HG03159 (cell line): ENCODE results near the gene ARHGDIA.
A peak's percentile ranks its signal among the peaks of the same experiment; 100 is the strongest.

Experiments
- ATAC-seq: cut with Tn5 transposase; IDR thresholded peaks from one replicate; pipeline ENCODE4 v1.9.1; 2021; ENCODE audit warnings: mild to moderate bottlenecking, moderate library complexity; ENCODE audit not compliant: unreplicated experiment

The ARHGDIA gene

GRCh38 chr17:81888988-81889595 lies 18.0 kb upstream of the ARHGDIA start:
- ATAC-seq, result no peak

GRCh38 chr17:81888105-81888987 lies 17.2 kb upstream of the ARHGDIA start:
- no peak for ATAC-seq

- ATAC-seq, result no peak
Observed at GRCh38 chr17:81885869-81886548, 14.9 kb upstream of the ARHGDIA start.

GRCh38 chr17:81885454-81885853 lies 14.3 kb upstream of the ARHGDIA start:
- ATAC-seq, result no peak

GRCh38 chr17:81884968-81885367 lies 13.8 kb upstream of the ARHGDIA start:
- no peak for ATAC-seq

- ATAC-seq, result no peak
Observed at GRCh38 chr17:81884520-81884919, 13.4 kb upstream of the ARHGDIA start.

- no peak for ATAC-seq
Observed at GRCh38 chr17:81879121-81879520, 8.0 kb upstream of the ARHGDIA start.

GRCh38 chr17:81878294-81878693 lies 7.2 kb upstream of the ARHGDIA start:
- no peak for ATAC-seq

GRCh38 chr17:81877569-81877968 lies 6.4 kb upstream of the ARHGDIA start:
- ATAC-seq, result no peak

- peak; percentile 38 for ATAC-seq
Observed at GRCh38 chr17:81871387-81872230, 472 bp upstream of the ARHGDIA start.

GRCh38 chr17:81870131-81870980 lies 781 bp downstream of the ARHGDIA start:
- ATAC-seq, result peak; percentile 18

GRCh38 chr17:81869221-81870130 lies 1.7 kb downstream of the ARHGDIA start:
- no peak for ATAC-seq

- no peak for ATAC-seq
Observed at GRCh38 chr17:81868674-81869220, 2.4 kb downstream of the ARHGDIA start.

GRCh38 chr17:81867991-81868673 lies 3.0 kb downstream of the ARHGDIA start:
- no peak for ATAC-seq

- no peak for ATAC-seq
Observed at GRCh38 chr17:81867170-81867990, 3.8 kb downstream of the ARHGDIA start.

GRCh38 chr17:81866440-81867169 lies 4.5 kb downstream of the ARHGDIA start:
- ATAC-seq, result no peak
